Fibroblast of skin of left quadriceps (primary cell): Measurements from ENCODE around the gene IRX1.

Experiments
- DNase-seq, 2 experiments: peaks; one replicate each; pipeline ENCODE4 v3.0.0-alpha.2; 2013; ENCODE audit warnings: low read depth in 2 of 2

Gene IRX1

GRCh38 chr5:3650868-3651267 is 55.2 kb downstream of the IRX1 start:
- DNase-seq, result no peak
